Inflammatory macrophage (primary cell): ENCODE measurements around the gene SELENOV.
A peak's percentile ranks its signal among the peaks of the same experiment; 100 is the strongest.
"Not testable (repeated sequence)": the region's sequence is repeated elsewhere in the genome, so short reads cannot be mapped to it uniquely, and the experiment has no call there.

Experiments used
- DNase-seq, 2 donors: peaks; one replicate each; pipeline ENCODE4 v3.0.0-alpha.2; 2020 to 2022
- total RNA-seq, 18 experiments: gene quantifications; one replicate each; lab custom pipeline; 2026; ENCODE audit warnings: mixed read lengths in 6 of 18, inconsistent platforms in 2 of 18; lab: John Stamatoyannopoulos, UW

The SELENOV gene
- 0 to 0.12 (median 0) reads per million in 18 experiments for total RNA-seq

DNA sequence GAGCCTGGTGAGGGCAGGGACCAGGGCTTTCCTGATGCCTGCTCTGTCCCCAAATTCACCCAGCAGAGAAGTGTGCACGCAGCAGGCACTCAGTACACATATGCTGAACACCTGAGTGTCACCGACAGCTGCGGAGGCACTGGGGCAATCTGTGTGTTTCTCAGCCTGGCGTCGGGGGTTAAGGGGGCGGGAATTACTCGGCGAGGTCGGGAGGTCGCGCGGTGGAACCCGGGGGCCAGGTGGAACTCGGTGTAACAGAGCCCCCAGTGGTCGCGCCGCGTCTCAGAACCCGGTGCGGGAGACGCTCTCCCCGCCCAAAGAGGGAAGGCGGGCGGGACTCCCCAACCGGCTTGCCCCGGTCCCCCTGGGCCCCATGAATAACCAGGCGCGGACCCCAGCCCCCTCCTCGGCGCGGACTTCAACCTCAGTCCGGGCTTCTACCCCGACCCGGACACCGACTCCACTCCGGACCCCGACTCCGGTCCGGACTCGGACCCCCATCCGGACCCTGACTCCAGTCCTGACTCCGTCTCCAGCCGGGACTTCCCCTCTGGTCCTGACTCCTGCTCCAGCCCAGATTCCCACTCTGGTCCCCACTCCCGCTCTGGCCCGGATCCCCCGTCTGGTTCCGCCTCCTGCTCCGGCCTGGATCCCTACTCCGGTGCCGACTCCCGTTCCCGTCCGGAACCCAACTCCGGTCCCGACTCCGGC, at the start of gene SELENOV:
SELENOV (plus strand) TSS at position 300 of the 711 bp plus-strand sequence; CDS start at position 374, 74 bp downstream.
- DNase-seq, result no peak

DNA sequence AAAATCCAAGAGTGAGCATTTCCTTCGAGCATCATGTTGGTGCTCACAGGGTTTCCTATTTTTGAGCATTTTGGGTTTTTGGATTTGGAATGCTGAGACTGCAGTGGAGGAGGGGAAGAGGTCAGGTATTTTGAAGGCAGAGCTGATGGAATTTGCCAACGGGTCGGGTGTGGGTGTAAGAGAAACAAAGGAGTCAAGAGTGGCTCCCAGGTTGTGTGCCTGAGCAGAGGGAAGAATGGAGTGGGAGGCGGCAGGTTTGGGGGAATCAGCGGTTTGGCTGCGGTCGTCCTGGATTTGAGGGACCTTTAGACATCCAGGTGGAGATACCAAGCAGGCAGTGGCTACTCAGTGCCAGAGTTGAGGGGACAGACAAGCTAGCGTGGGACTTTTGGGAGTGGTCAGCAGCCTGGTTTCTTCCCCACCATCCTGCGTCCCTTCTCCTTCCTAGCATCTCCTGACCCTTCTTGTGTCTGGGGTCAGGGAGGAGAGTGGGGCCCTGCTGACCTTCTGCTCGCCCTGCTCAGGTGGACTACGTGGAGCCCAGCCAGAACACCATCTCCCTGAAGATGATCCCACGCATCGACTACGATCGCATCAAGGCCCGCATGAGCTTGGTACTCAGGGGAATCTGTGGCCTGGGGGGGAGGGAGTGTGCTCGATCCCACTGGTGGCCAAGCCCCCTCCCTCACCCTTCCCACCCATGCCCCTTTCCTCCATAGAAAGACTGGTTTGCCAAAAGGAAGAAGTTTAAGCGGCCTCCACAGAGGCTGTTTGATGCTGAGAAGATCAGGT, 48.8 kb upstream of the SELENOV start:
- DNase-seq, result no peak

- DNase-seq, result no peak
These were observed 47.0 kb upstream of the SELENOV start for GRCh38 chr19:39467941-39468340.

GRCh38 chr19:39469036-39469435, 45.9 kb upstream of the SELENOV start:
- DNase-seq, result no peak

DNA sequence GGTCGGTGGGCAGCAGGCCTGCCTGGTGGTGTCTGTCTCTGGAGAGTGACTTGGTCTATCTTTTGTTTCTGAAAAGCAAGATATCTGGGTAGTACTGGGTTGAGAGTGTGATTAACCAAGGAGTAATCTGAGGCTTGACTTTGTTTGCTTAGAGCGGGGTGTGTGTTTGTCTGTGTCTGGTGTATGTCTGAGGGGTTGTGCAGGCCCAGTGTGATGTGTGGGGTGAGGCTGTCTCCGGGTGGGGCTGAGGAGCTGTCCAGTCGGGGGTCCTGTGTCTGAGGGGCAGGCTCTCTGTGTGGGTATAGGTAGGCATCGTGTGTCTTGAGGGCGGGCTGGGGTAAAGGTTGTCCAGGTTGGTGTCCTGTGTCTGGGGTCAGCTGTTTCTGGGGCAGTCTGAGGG, 45.4 kb upstream of the SELENOV start:
- no peak for DNase-seq

DNA sequence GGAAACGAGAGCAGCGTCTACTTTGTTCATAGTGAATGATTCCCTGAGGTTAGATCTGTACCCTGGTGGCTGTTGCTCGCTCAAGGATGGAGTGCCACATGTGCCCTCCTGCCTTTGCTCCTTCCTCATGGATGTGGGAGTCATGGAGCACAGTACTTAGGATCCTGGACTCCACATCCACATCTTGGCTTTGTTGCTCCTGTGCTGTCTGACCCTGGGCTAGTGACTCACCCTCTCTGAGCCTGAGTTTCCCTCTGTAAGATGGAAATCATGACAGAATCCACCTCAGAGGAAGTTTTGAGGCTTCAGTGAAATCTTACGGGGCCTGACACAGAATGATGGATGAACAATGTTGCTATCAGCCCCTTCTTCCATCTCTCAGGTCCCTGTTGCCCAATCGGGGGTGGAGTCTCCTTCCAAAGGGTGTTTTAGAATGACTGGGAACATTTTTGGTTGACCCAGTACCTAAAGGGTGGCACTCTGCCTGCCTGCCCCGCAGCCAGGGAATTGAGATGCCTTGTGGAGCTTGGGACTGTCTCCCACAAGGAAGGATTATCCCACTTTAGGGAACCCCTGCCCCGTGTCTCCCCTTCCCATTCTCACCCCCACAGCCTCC, 44.1 kb upstream of the SELENOV start:
- DNase-seq, result no peak

- DNase-seq, result peak in 1 of 2 donors; percentile 5
These were observed 43.0 kb upstream of the SELENOV start for GRCh38 chr19:39471756-39472536.

GRCh38 chr19:39472746-39473442, 42.0 kb upstream of the SELENOV start:
- no peak for DNase-seq

DNA sequence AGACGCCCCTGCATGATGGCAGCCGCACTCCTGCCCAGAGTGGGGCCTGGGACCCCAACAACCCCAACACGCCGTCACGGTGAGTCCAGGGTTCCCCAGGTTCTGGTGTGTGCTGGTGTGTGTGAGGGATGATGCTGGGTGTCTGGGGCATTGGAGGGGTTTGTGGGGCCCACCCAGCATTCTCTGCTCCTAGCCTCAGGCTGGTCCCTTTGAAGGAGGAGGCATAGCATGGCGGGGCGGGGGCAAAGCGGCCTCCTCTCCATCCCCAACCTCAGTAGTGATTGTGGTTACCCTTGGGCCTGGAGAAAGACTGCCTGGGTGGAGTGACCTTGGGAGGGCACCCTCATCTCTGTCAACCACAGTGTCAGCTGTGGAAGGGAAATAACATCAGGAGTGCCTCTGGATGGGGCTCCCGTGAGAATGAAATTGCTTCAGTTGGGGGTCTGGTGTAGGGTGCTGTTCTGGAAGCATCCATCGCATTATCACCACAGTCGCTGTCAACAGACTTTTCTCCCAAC, 41.4 kb upstream of the SELENOV start:
- DNase-seq, result no peak

- DNase-seq, result peak; percentile 27 to 32
These were observed 40.8 kb upstream of the SELENOV start for GRCh38 chr19:39474139-39474620.

DNA sequence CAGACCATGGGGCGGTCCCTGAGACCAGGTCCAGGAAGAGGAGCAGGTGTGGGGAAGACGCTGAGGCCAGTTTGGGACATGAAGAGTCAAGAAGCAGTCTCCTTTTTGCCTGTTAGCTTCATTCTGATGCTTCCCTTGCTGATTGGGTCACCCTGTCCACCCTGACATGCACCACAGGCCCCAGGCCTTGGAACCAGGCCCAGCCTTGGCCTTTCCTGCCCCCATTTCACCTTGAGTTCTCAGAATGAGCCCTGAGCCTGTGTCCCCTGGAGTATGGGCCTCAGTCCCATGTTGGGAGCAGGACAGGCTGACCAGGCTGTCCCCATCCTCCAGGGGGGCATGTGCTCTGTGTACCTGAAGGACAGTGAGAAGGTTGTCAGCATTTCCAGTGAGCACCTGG, 39.2 kb upstream of the SELENOV start:
- DNase-seq, result no peak

DNA sequence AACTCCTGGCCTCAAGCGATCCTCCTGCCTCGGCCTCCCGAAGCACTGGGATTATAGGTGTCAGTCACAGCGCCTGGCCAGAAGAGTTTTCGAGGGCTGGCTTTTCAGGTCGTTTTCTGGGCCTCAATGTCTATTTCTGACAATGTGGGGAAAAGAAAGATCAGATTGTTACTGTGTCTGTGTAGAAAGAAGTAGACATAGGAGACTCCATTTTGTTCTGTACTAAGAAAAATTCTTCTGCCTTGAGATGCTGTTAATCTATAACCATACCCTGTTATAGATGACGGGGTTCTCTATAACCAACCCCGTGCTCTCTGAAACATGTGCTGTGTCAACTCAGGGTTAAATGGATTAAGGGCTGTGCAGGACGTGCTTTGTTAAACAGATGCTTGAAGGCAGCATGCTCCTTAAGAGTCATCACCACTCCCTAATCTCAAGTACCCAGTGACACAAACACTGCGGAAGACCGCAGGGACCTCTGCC, 35.6 kb upstream of the SELENOV start:
- DNase-seq, result not testable (repeated sequence)

GRCh38 chr19:39479916-39480315, 35.0 kb upstream of the SELENOV start:
- DNase-seq, result peak; percentile 12 to 29

DNA sequence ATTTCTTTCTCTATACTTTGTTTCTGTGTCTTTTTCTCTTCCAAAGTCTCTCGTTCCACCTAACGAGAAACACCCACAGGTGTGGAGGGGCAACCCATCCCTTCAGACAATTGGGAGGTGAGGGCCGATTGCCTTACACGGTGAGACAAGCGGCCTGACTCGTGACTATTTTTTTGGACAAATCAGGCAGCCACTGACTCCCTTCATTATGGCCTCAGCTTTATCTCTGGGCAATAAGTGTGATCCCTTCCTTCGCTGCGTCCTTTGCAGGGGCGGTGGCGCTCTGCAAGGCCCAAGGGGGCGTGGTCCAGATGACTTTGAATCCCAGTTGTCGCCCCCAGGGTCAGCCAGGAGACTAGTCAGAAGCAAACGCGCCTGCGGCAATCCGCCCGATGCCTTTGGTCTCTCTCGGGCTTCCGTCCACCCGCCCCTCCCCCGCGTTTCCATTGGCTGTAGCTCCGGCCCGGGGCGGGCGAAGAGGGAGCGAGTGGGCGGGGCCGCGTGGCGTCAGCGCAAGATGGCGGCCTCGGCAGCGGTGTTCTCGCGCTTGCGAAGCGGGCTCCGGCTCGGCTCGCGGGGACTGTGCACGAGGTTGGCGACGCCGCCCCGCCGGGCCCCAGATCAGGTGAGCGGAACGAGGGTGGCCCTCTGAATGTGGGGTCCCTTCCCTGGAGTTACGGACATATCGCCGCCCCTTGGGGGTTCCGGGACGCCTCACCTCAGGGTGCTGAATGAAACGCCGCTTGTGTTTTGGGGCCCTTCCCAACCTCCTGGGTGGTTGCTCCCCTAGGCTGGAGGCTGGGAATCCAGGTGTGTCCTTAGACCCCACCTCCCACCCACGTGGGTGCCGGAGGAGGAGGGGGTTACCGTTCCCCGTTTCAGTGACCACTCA, 34.4 kb upstream of the SELENOV start, which contains the start of gene TIMM50:
TIMM50 (plus strand) TSS at position 502 of the 892 bp plus-strand sequence; CDS start at position 518, 16 bp downstream.
- DNase-seq, result peak; percentile 95 to 98

GRCh38 chr19:39481229-39481545, 33.8 kb upstream of the SELENOV start:
- DNase-seq, result peak in 1 of 2 donors; percentile 3

DNA sequence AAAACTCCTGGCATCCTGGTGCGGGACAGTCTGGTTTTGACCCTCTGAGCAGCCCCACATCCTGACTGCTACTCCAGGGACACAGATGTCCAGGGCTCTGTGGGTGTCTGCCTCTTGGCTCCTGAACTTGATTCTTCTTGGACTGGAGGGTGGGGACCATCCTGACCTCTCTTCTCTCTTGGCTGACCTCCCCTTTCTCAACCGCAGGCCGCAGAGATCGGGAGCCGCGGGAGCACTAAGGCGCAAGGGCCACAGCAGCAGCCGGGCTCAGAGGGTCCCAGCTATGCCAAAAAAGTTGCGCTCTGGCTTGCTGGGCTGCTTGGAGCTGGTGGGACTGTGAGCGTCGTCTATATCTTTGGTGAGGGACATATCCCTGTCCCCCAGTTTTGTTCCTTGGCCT, 33.3 kb upstream of the SELENOV start:
- no peak for DNase-seq

DNA sequence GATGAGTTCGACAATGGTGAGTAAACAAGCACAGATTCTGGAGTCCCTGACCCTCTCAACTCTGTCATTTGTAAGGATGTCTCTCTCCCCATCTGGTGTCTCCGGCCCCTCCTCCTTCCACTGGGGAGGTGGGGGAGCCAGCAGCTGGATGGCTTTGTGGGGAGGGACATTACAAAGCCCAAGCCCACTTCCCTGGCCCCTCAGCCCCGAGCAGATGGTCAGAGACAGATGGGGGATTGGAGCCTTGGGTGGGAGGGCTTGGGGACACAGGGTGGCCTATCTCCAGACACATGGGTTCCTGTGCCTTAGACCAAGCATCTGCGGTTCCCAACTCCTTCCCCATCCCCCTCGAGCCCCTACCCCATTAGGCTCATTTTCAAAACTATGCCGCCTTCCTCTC, 31.8 kb upstream of the SELENOV start:
- DNase-seq, result no peak

DNA sequence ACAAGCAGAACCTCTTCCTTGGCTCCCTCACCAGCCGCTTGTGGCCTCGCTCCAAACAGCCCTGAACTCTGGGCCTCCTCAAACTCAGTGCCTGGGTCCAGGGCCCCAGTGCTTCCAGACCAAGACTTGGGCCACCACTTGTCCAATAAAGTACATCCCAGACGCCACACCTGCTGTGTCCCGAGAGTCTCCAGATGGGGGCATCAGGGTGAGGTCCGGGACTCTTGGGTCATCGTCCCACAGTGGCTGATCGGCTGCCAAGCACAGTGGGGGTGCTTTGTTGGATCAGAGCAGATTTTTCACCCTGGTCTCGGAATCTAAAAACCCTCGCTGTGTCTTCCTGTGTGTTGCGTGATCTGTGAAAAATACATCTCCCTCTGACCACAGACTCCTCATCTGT, 25.2 kb upstream of the SELENOV start:
- DNase-seq, result no peak

- DNase-seq, result no peak
These were observed 22.7 kb upstream of the SELENOV start for GRCh38 chr19:39492225-39492624.

DNA sequence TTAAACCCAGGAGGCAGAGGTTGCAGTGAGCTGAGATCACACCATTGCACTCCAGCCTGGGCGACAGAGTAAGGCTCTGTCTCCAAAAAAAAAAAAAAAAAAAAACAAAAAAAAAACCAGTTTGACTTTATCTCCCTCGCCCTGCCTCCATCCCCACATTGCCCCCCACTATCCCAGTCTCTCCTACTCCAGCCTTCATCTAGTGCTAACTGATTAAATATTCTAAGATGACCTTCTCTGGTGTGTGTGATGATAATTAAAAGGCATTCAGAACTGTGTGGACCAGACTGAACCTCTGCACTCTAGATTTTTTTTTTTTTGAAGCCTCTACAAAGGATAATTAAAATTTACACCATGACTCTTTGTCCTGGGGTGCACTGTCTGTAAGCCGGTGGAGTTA, 22.2 kb upstream of the SELENOV start:
- no peak for DNase-seq
